ENCODE results near the gene TRAPPC13.

DNA sequence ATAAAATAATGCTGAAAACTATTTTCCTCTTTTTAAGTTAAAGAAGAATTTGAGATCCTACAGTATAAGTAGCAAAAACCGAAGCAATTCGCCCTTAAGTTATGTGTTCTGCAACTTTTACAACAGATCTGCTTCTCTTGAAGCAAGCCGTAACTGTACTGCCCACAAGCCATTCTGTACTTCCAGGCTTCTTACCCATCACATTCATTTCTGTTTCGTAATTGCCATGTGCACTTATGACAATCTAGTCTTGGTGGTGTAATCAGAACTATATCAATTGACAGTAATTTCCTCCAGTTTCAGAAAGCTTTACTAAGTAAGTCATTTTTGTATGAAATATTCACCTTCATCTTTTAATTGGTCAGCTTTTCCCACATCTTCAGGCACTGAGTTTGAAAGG lies 83.3 kb downstream of the TRAPPC13 start:
- TF ChIP-seq CTCF (conservative IDR thresholded peaks at IDR 0.05; ENCODE audit: low read depth, low read length) (no peak), POLR2A (IDR thresholded peaks at IDR 0.05; ENCODE audit: low read depth, low read length) (no peak), CEBPB (IDR thresholded peaks at IDR 0.05; ENCODE audit: low read depth, low read length) (no peak), RCOR1 (IDR thresholded peaks at IDR 0.05; ENCODE audit: insufficient replicate concordance, low read length) (no peak), MAFK (IDR thresholded peaks at IDR 0.05; ENCODE audit: low read depth, low read length) (no peak), FOS (IDR thresholded peaks at IDR 0.05; ENCODE audit: low read depth, low read length) (no peak), MAZ (IDR thresholded peaks at IDR 0.05; ENCODE audit: borderline replicate concordance, low read depth, low read length) (no peak), RAD21 (IDR thresholded peaks at IDR 0.05; ENCODE audit: low read length) (no peak), SMC3 (IDR thresholded peaks at IDR 0.05; ENCODE audit: low read depth, low read length) (no peak), MXI1 (IDR thresholded peaks at IDR 0.05; ENCODE audit: borderline replicate concordance, low read depth, low read length) (no peak)
- TF ChIP-seq, protein P1, sequence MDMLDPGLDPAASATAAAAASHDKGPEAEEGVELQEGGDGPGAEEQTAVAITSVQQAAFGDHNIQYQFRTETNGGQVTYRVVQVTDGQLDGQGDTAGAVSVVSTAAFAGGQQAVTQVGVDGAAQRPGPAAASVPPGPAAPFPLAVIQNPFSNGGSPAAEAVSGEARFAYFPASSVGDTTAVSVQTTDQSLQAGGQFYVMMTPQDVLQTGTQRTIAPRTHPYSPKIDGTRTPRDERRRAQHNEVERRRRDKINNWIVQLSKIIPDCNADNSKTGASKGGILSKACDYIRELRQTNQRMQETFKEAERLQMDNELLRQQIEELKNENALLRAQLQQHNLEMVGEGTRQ (IDR thresholded peaks at IDR 0.05; ENCODE audit: low read depth, low read length), result no peak
- TF ChIP-seq, protein P2, sequence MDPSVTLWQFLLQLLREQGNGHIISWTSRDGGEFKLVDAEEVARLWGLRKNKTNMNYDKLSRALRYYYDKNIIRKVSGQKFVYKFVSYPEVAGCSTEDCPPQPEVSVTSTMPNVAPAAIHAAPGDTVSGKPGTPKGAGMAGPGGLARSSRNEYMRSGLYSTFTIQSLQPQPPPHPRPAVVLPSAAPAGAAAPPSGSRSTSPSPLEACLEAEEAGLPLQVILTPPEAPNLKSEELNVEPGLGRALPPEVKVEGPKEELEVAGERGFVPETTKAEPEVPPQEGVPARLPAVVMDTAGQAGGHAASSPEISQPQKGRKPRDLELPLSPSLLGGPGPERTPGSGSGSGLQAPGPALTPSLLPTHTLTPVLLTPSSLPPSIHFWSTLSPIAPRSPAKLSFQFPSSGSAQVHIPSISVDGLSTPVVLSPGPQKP (IDR thresholded peaks at IDR 0.05; ENCODE audit: borderline replicate concordance, low read depth, low read length), result no peak
